K562 (cell line): ENCODE data around the gene STK24. TPM values are rescaled to one million over a fixed set of nuclear protein-coding genes. Genes with fewer than 3 reads are reported as not detected.

ENCODE experiments used
- ATAC-seq: fragments of 200-7000 bp; cut with Tn5 transposase; 3 replicates; pipeline ENCODE4 v1.9.1; 2020; ENCODE audit warnings: moderate library complexity
- BruUV-seq: library from RNA; stranded (reverse); fragments of 400-500 nt; replicated peaks from 2 replicates; lab custom pipeline; 2021; lab: Mats Ljungman, UMichigan
- CTCF ChIA-PET: fragments of 300-600 bp; formaldehyde crosslinking; extraction: SDS; loops from one replicate; lab custom pipeline; 2021; ENCODE audit warnings: low intra/inter-chr PET ratio; lab: Yijun Ruan, JAX
- POLR2A ChIA-PET: fragments of 300-600, 350-650 bp; sonication (Branson Sonifier 250); formaldehyde crosslinking; extraction: SDS; loops from one replicate; lab custom pipeline; 2021; ENCODE audit warnings: antibody characterized with exemption, inconsistent platforms; lab: Yijun Ruan, JAX
- DNase-seq, 4 experiments: peaks; one replicate each; pipeline versions ENCODE4 v3.0.0 to v3.0.0-alpha.2; 2011 to 2018; ENCODE audit warnings: low spot score in 3 of 4, mixed read lengths in 3 of 4; ENCODE audit errors: extremely low read depth in 1 of 4
- FAIRE-seq: peaks from 2 replicates; lab custom pipeline; 2011; peaks lifted over from hg19 to GRCh38; lab: Jason Lieb, UNC
- H2AFZ ChIP-seq: 2 replicates; pipeline ENCODE4 v1.6.0; 2011; ENCODE audit warnings: low read depth, low read length, control low read depth, inconsistent platforms
- H3K27ac ChIP-seq: fragments of 200-600 bp; 3 replicates; pipeline ENCODE4 v1.8.0; 2011; ENCODE audit warnings: low read depth, mild to moderate bottlenecking, control low read depth, inconsistent platforms, low read length, moderate library complexity, mixed read lengths; ENCODE audit errors: extremely low read depth
- H3K27me3 ChIP-seq, 2 experiments: fragments of 300-600 bp in 1 of 2; 2 replicates in 1 of 2; 3 replicates in 1 of 2; pipeline versions ENCODE4 v1.6.0 to v1.8.0; 2011; ENCODE audit warnings: inconsistent platforms in 2 of 2, low read length in 2 of 2, mild to moderate bottlenecking in 1 of 2, mixed read lengths in 1 of 2, moderate library complexity in 1 of 2; ENCODE audit not compliant: control insufficient read depth in 2 of 2, insufficient read depth in 2 of 2
- H3K36me3 ChIP-seq: fragments of 300-600 bp; 3 replicates; pipeline ENCODE4 v1.8.0; 2011; ENCODE audit warnings: mild to moderate bottlenecking, low read length, inconsistent platforms; ENCODE audit not compliant: control insufficient read depth, insufficient read depth
- H3K4me1 ChIP-seq, 2 experiments: fragments of 200-600 bp in 1 of 2; replicated peaks in 1 of 2; 2 replicates in 1 of 2; 3 replicates in 1 of 2; pipeline versions ENCODE4 v1.5.1 to v1.8.0; 2011; ENCODE audit warnings: inconsistent platforms in 2 of 2, low read length in 2 of 2, mild to moderate bottlenecking in 1 of 2, mixed read lengths in 1 of 2, moderate library complexity in 1 of 2; ENCODE audit not compliant: control insufficient read depth in 2 of 2, insufficient read depth in 2 of 2
- H3K4me2 ChIP-seq: 2 replicates; pipeline ENCODE4 v1.6.1; 2011; ENCODE audit warnings: low read length, control low read depth, inconsistent platforms, mixed read lengths; ENCODE audit not compliant: insufficient read depth
- H3K4me3 ChIP-seq: fragments of 200-600 bp; sonication (generic), shearing (Covaris generic); 2 replicates; pipeline ENCODE4 v1.5.1; 2016; ENCODE audit warnings: control low read depth, inconsistent platforms
- H3K79me2 ChIP-seq: fragments of 200-600 bp; 3 replicates; pipeline ENCODE4 v1.8.0; 2011; ENCODE audit warnings: low read length, inconsistent platforms; ENCODE audit not compliant: control insufficient read depth, insufficient read depth
- H3K9ac ChIP-seq, 2 experiments: 2 replicates each; pipeline versions ENCODE4 v1.6.0 to v1.6.1; 2011; ENCODE audit warnings: low read depth in 2 of 2, low read length in 2 of 2, control low read depth in 1 of 2, inconsistent platforms in 1 of 2, mild to moderate bottlenecking in 1 of 2, mixed read lengths in 1 of 2; ENCODE audit not compliant: insufficient read depth in 1 of 2
- H3K9me1 ChIP-seq: one replicate; pipeline ENCODE4 v1.6.0; 2011; ENCODE audit warnings: inconsistent platforms, mild to moderate bottlenecking, low read length, moderate library complexity; ENCODE audit not compliant: control insufficient read depth, insufficient read depth
- H3K9me3 ChIP-seq: replicated peaks from 2 replicates; pipeline ENCODE4 v1.5.1; 2011; ENCODE audit warnings: low read depth, low read length, inconsistent platforms; ENCODE audit not compliant: control insufficient read depth, insufficient read depth
- H4K20me1 ChIP-seq: replicated peaks from 2 replicates; pipeline ENCODE4 v1.6.1; 2011; ENCODE audit warnings: low read length, inconsistent platforms, mixed read lengths; ENCODE audit not compliant: control insufficient read depth, insufficient read depth
- ARHGAP35 ChIP-seq: fragments of 450-650 bp; IDR thresholded peaks from 2 replicates; pipeline ENCODE4 v1.6.1; 2018; ENCODE audit not compliant: partially characterized antibody
- ARNT ChIP-seq, 2 experiments: fragments of 450-650 bp; IDR thresholded peaks; 2 replicates each; pipeline ENCODE4 v1.6.1; 2016; ENCODE audit warnings: mild to moderate bottlenecking in 1 of 2
- GATAD2A ChIP-seq: fragments of 450-650 bp; IDR thresholded peaks from 2 replicates; pipeline ENCODE4 v1.6.1; 2017
- HDAC3 ChIP-seq: fragments of 450-650 bp; IDR thresholded peaks from 2 replicates; pipeline ENCODE4 v1.6.1; 2018; ENCODE audit warnings: borderline replicate concordance, mild to moderate bottlenecking, moderate library complexity; ENCODE audit not compliant: partially characterized antibody
- HNRNPL ChIP-seq: fragments of 200-400 bp; formaldehyde crosslinking; IDR thresholded peaks from 2 replicates; pipeline ENCODE4 v1.6.1; 2017; ENCODE audit warnings: low read depth, mild to moderate bottlenecking, low read length
- NFIX ChIP-seq: fragments of 250-450 bp; sonication (Bioruptor Pico); IDR thresholded peaks from 2 replicates; pipeline ENCODE4 v1.4.0; 2020; ENCODE audit warnings: low read depth, mild to moderate bottlenecking, moderate library complexity
- NFXL1 ChIP-seq: fragments of 450-650 bp; formaldehyde crosslinking; IDR thresholded peaks from 2 replicates; pipeline ENCODE4 v1.4.0; 2021; ENCODE audit warnings: mild to moderate bottlenecking
- NUFIP1 ChIP-seq: fragments of 450-650 bp; IDR thresholded peaks from 2 replicates; pipeline ENCODE4 v1.6.1; 2018; ENCODE audit not compliant: partially characterized antibody
- OTX1 ChIP-seq: fragments of 450-650 bp; formaldehyde crosslinking; IDR thresholded peaks from 2 replicates; pipeline ENCODE4 v1.4.0; 2022; ENCODE audit warnings: mild to moderate bottlenecking
- PTTG1 ChIP-seq: fragments of 450-650 bp; IDR thresholded peaks from 2 replicates; pipeline ENCODE4 v1.6.1; 2016; ENCODE audit warnings: low read depth, mild to moderate bottlenecking, missing genetic modification characterization, missing compliant biosample characterization
- TAF15 ChIP-seq: fragments of 200-400 bp; formaldehyde crosslinking; IDR thresholded peaks from 2 replicates; pipeline ENCODE4 v1.6.1; 2017; ENCODE audit warnings: mild to moderate bottlenecking, low read depth, low read length, moderate library complexity
- U2AF1 ChIP-seq: fragments of 200-400 bp; formaldehyde crosslinking; optimal IDR thresholded peaks from 2 replicates; pipeline ENCODE3; 2017; ENCODE audit warnings: mild to moderate bottlenecking, low read depth, low read length, moderate library complexity
- ZBTB5 ChIP-seq: fragments of 450-650 bp; IDR thresholded peaks from 2 replicates; pipeline ENCODE4 v1.6.1; 2017; ENCODE audit warnings: antibody characterized with exemption
- ZNF232 ChIP-seq: sonication (generic); formaldehyde crosslinking; IDR thresholded peaks from 2 replicates; pipeline ENCODE4 v1.8.0; 2022; ENCODE audit warnings: mild to moderate bottlenecking, missing genetic modification reagents
- ZNF695 ChIP-seq: fragments of 450-650 bp; formaldehyde crosslinking; IDR thresholded peaks from 2 replicates; pipeline ENCODE4 v1.4.0; 2020; ENCODE audit warnings: mild to moderate bottlenecking, moderate library complexity
- WGBS: fragments of 100-300 bp; shearing (Covaris generic); methylation state at CpG from one replicate; pipeline ENCODE4 v1.1.6; 2016; ENCODE audit warnings: low coverage, mixed read lengths; ENCODE audit not compliant: insufficient coverage; ENCODE audit errors: missing lambda C conversion rate; 5-methylcytosine and 5-hydroxymethylcytosine counted together
- in situ Hi-C: fragments of 300-500 bp; cut with MboI; formaldehyde crosslinking; loops from 4 replicates; pipeline ENCODE4 v1.15.0; 2018; ENCODE audit warnings: inconsistent platforms, mixed read lengths
- intact Hi-C: fragments of 100-400 bp; cut with micrococcal nuclease; formaldehyde crosslinking; loops from 2 replicates; pipeline ENCODE4 v1.14.2; 2022
- polyA plus RNA-seq, 8 experiments: library from polyadenylated mRNA; depleted of rRNA in 4 of 8; stranded (reverse) in 5 of 8; unstranded in 3 of 8; fragments of >200 nt; fragmentation: Nextera tagmentation in 2 of 8; fragmentation: Illumina TruSeq in 1 of 8; extraction: Ambion mirVana in 2 of 8; extraction: Trizol in 1 of 8; gene quantifications; 2 replicates each; pipeline versions ENCODE4 v1.2.1 to v1.2.3, GENCODE V29; 2011 to 2014; ENCODE audit warnings: inconsistent platforms in 1 of 8, missing spikeins in 1 of 8
- total RNA-seq, 7 experiments: library from RNA; depleted of rRNA in 6 of 7; stranded (reverse); fragments of >200 nt in 6 of 7; fragmentation: Illumina TruSeq in 2 of 7; extraction: Trizol in 2 of 7; gene quantifications; 2 replicates each; pipeline versions ENCODE4 v1.2.1 to v1.2.3, GENCODE V29; 2011 to 2021; ENCODE audit warnings: low replicate concordance in 1 of 7
- TF ChIP-seq, protein P1 (sequence below), 2 experiments: fragments of 200-800 bp in 1 of 2; sonication (Bioruptor generic) in 1 of 2; sonication (generic) in 1 of 2; formaldehyde crosslinking in 1 of 2; IDR thresholded peaks in 1 of 2; conservative IDR thresholded peaks in 1 of 2; 2 replicates each; pipeline versions ENCODE4 v1.5.0 to v1.6.1; 2016 to 2020; ENCODE audit warnings: missing compliant biosample characterization in 1 of 2, missing genetic modification characterization in 1 of 2, missing genetic modification reagents in 1 of 2

The STK24 gene
- total and polyA plus RNA-seq, 9 of the 15 experiments (the other 6 are each of a cell fraction or from before 2014, with no cell fraction given) = 3.8 to 78.4 (median 28.2) TPM

DNA sequence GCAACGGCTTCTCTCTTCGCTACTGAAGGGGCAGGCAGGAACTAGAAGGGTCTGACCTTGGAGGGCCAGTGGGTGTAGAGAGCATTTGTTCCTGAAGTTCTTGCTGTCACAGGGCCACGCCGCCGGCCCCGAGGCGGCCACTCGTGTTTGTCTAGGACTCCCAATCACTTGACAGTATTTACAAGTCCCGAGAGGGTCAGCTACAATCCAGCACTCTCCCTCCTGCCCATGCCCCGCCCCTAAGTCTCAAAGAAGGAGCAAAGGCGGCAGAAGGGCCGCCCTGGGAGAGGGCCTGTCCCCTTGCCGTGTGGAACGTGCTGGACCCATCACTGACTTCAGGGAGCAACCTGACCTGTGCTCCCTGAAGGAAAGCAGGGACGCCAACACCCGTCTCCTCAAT lies 118.5 kb downstream of the STK24 start:
- no peaks in the 10 kb centered on the region for H3K27me3 ChIP-seq
- no peak overlapping the region for H3K4me3 ChIP-seq
- FAIRE-seq (no peak), DNase-seq (no peak), ATAC-seq (no peak)
- no peak overlapping the region for H2AFZ ChIP-seq
- H3K9me3 ChIP-seq = no peaks in the 10 kb centered on the region
- H3K36me3 ChIP-seq = peaks cover 47% of the 10 kb centered on the region; the same call in 2 of the 3 replicates
- H3K4me2 ChIP-seq = no peak overlapping the region
- H3K4me1 ChIP-seq = no peaks in the 10 kb centered on the region
- ChIA-PET CTCF (no interaction called here), POLR2A (no interaction called here)
- H3K27ac ChIP-seq = no peak overlapping the region
- in situ Hi-C loops = no loop called here
- BruUV-seq = no TSS peak
- H3K79me2 ChIP-seq = no peaks in the 10 kb centered on the region
- intact Hi-C loops = no loop called here
- no peak overlapping the region for H3K9ac ChIP-seq
- no peaks in the 10 kb centered on the region for H3K9me1 ChIP-seq
- H4K20me1 ChIP-seq = no peaks in the 10 kb centered on the region
- 87% methylated on average over 7 of the region's 16 CpGs for WGBS
- TF ChIP-seq U2AF1 (no peak), OTX1 (CRISPR knock-in tag) (no peak), TAF15 (no peak), HNRNPL (no peak), NFXL1 (CRISPR knock-in tag) (no peak), GATAD2A (no peak), ARHGAP35 (no peak), ZNF232 (no peak), NUFIP1 (no peak), ZBTB5 (no peak), NFIX (CRISPR knock-in tag) (no peak), PTTG1 (tag) (no peak), ZNF695 (CRISPR knock-in tag) (no peak), HDAC3 (no peak), ARNT (IDR thresholded peaks at IDR 0.05) (no peak)
- TF ChIP-seq, protein P1, sequence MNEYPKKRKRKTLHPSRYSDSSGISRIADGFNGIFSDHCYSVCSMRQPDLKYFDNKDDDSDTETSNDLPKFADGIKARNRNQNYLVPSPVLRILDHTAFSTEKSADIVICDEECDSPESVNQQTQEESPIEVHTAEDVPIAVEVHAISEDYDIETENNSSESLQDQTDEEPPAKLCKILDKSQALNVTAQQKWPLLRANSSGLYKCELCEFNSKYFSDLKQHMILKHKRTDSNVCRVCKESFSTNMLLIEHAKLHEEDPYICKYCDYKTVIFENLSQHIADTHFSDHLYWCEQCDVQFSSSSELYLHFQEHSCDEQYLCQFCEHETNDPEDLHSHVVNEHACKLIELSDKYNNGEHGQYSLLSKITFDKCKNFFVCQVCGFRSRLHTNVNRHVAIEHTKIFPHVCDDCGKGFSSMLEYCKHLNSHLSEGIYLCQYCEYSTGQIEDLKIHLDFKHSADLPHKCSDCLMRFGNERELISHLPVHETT (CRISPR knock-in tag; conservative IDR thresholded peaks at IDR 0.05 in 1 of 2, IDR thresholded peaks at IDR 0.05 in 1 of 2) = no peak
